Endothelial cell of umbilical vein (primary cell): Measurements from ENCODE around the gene ALDH7A1.

Source experiments
- CTCF ChIP-seq, 2 donors: IDR thresholded peaks; 1 replicate in 1 of 2; 2 replicates in 1 of 2; pipeline ENCODE4 v1.5.1; 2011; ENCODE audit warnings: low read length in 2 of 2, mild to moderate bottlenecking in 2 of 2, moderate library complexity in 2 of 2, control low read depth in 1 of 2, inconsistent platforms in 1 of 2, low read depth in 1 of 2; ENCODE audit not compliant: insufficient read depth in 1 of 2; ENCODE audit errors: extremely low read depth in 1 of 2
- EZH2 ChIP-seq: IDR thresholded peaks from 2 replicates; pipeline ENCODE4 v1.6.1; 2012; ENCODE audit warnings: borderline replicate concordance, low read depth, mild to moderate bottlenecking, moderate library complexity, low read length, inconsistent platforms; ENCODE audit not compliant: severe bottlenecking
- POLR2A ChIP-seq: IDR thresholded peaks from 2 replicates; pipeline ENCODE4 v1.6.1; 2012; ENCODE audit warnings: low read depth, mild to moderate bottlenecking, control low read depth, low read length
- POLR2AphosphoS5 ChIP-seq: IDR thresholded peaks from 2 replicates; pipeline ENCODE4 v1.6.1; 2012; ENCODE audit warnings: low read depth, mild to moderate bottlenecking, control low read depth, low read length, moderate library complexity; ENCODE audit not compliant: insufficient read depth

GRCh38 chr5:126603402-126603991 lies 8.5 kb upstream of the ALDH7A1 start:
- no peak for TF ChIP-seq EZH2
- no peak for TF ChIP-seq CTCF (IDR thresholded peaks at IDR 0.05; ENCODE audit: extremely low read depth in 1 of 2, insufficient read depth in 1 of 2, low read depth in 1 of 2, low read length in 2 of 2)
- no peak for TF ChIP-seq POLR2A
- no peak for TF ChIP-seq POLR2AphosphoS5
